ENCODE measurements around the gene CHD2. TPM values are rescaled to one million over a fixed set of nuclear protein-coding genes. Genes with fewer than 3 reads are reported as not detected.

CHD2 gene
- total RNA-seq, 2 donors from 2014 or later, result 63.9 to 70.0 TPM

GRCh38 chr15:92989470-92989869, 89.3 kb downstream of the CHD2 start:
- Histone ChIP-seq H3K4me1 (no peaks in the 10 kb centered on the region), H3K27ac (no peak overlapping the region), H3K9me3 (no peaks in the 10 kb centered on the region), H3K36me3 (replicated peaks in 1 of 2; ENCODE audit: insufficient read depth in 1 of 2, low read depth in 2 of 2) (peaks cover 15 to 56% of the 10 kb centered on the region in 2 donors), H3K27me3 (no peaks in the 10 kb centered on the region), H3K4me3 (no peak overlapping the region)
- intact Hi-C loops (cut with DNase I), result no loop called here
- DNase-seq (no peak), ATAC-seq (no peak)
- WGBS, 2 donors, result 69 to 94% methylated on average over 2 of the region's 2 CpGs
- no peak for TF ChIP-seq POLR2A (IDR thresholded peaks at IDR 0.05)
- no peak for TF ChIP-seq CTCF (IDR thresholded peaks at IDR 0.05)

DNA sequence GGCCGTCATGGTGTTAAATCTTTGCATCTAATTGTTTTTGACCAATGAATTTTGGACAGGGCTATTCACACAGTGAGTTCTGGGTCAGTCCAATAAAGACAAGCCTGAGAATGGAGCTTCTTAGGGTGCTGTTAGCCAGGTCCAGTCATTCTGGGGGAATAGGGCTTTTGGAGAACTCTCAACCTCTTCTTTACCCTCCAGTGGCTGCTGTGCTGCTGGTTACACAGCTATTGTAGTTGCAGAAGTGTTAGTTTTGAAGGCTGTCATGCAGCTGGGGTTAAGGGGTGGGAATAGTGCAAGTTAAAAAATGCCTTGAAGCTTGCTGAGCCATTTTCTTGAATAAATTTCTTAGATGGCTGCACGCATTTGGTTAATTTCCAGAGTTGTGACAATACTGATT, 89.9 kb downstream of the CHD2 start:
- Histone ChIP-seq H3K27me3 (no peaks in the 10 kb centered on the region), H3K36me3 (replicated peaks in 1 of 2; ENCODE audit: insufficient read depth in 1 of 2, low read depth in 2 of 2) (peaks cover 13 to 55% of the 10 kb centered on the region in 2 donors), H3K4me1 (no peaks in the 10 kb centered on the region), H3K9me3 (no peaks in the 10 kb centered on the region), H3K4me3 (no peak overlapping the region), H3K27ac (no peak overlapping the region)
- intact Hi-C loops (cut with DNase I), result loop anchor here (10.0 kb wide), 1 partner anchor 45 kb away; no protein-coding TSS in a partner anchor
- 88 to 95% methylated on average over 2 of the region's 2 CpGs for WGBS, 2 donors
- no peak for DNase-seq
- TF ChIP-seq CTCF (IDR thresholded peaks at IDR 0.05) (no peak), POLR2A (IDR thresholded peaks at IDR 0.05) (no peak)
- ATAC-seq, result no peak

DNA sequence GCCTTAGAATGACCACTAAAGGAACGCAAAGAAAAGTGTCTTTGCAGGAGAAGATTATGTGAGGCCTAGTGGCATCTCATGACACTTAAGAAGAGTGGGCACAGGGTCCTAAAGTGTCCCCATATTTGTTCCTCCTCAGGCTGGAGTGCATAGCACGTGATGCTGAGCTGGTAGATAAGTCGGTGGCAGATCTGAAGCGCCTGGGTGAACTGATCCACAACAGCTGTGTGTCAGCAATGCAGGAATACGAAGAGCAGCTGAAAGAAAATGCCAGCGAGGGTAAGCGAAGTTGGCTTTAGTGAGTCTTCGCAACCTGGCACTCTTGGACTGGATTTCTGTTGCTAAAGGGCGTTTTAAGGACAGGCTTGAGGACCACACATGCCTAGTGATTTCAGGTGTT, 92.6 kb downstream of the CHD2 start:
- H3K36me3 ChIP-seq (replicated peaks in 1 of 2; ENCODE audit: insufficient read depth in 1 of 2, low read depth in 2 of 2), result peaks cover 11 to 54% of the 10 kb centered on the region in 2 donors
- ATAC-seq, result no peak
- no peak overlapping the region for H3K4me3 ChIP-seq
- H3K27me3 ChIP-seq, result no peaks in the 10 kb centered on the region
- DNase-seq, result no peak
- TF ChIP-seq CTCF (IDR thresholded peaks at IDR 0.05), result no peak
- TF ChIP-seq POLR2A (IDR thresholded peaks at IDR 0.05), result no peak
- intact Hi-C loops (cut with DNase I), result loop anchor here (10.0 kb wide), 1 partner anchor 48 kb away; no protein-coding TSS in a partner anchor
- no peak overlapping the region for H3K27ac ChIP-seq
- no peaks in the 10 kb centered on the region for H3K4me1 ChIP-seq
- 85 to 91% methylated on average over 9 of the region's 9 CpGs for WGBS, 2 donors
- H3K9me3 ChIP-seq, result no peaks in the 10 kb centered on the region

- peaks cover 16 to 65% of the 10 kb centered on the region in 2 donors for H3K36me3 ChIP-seq (replicated peaks in 1 of 2; ENCODE audit: insufficient read depth in 1 of 2, low read depth in 2 of 2)
Observed at GRCh38 chr15:92997821-92998220, 97.7 kb downstream of the CHD2 start.

More at GRCh38 chr15:92997821-92998220, 97.7 kb downstream of the CHD2 start:
- Histone ChIP-seq H3K9me3 (no peaks in the 10 kb centered on the region), H3K27ac (no peak overlapping the region), H3K4me1 (no peaks in the 10 kb centered on the region), H3K4me3 (no peak overlapping the region), H3K27me3 (no peaks in the 10 kb centered on the region)
- intact Hi-C loops (cut with DNase I), result loop anchor here (10.0 kb wide), 1 partner anchor 53 kb away; no protein-coding TSS in a partner anchor
- no peak for DNase-seq
- no peak for ATAC-seq
- TF ChIP-seq CTCF (IDR thresholded peaks at IDR 0.05) (no peak), POLR2A (IDR thresholded peaks at IDR 0.05) (no peak)
- 89 to 91% methylated on average over 6 of the region's 6 CpGs for WGBS, 2 donors
